Neural progenitor cell (in vitro differentiated cells): ENCODE data around the gene MAST3.

Source experiments
- EZH2phosphoT487 ChIP-seq: fragments of 200-600 bp; sonication (generic); IDR thresholded peaks from 2 replicates; pipeline ENCODE4 v1.6.1; 2017; ENCODE audit warnings: antibody characterized with exemption
- TF ChIP-seq, protein P1 (sequence below): fragments of 200-600 bp; sonication (generic); IDR thresholded peaks from 2 replicates; pipeline ENCODE4 v1.5.1; 2017; ENCODE audit warnings: antibody characterized with exemption, mild to moderate bottlenecking

DNA sequence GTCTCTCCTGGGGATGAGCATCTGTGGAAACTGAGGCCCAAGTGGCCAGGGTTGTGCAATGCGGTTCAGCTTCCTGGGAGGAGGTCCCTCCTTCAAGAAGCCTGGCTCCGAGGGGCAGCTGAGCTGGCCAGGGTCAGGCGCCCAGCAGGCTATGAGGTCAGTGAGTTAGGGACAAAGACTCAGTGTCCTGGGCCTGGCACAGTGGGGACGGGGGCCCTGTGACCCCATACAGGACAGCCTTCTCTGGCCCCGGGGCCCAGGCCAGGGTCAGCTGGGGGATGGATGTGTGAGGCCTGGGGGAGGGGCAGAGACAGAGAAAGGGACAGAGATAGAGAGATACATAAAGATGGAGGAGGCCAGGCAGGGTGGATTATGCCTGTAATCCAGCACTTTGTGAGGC, 7.9 kb upstream of the MAST3 start:
- TF ChIP-seq, protein P1, sequence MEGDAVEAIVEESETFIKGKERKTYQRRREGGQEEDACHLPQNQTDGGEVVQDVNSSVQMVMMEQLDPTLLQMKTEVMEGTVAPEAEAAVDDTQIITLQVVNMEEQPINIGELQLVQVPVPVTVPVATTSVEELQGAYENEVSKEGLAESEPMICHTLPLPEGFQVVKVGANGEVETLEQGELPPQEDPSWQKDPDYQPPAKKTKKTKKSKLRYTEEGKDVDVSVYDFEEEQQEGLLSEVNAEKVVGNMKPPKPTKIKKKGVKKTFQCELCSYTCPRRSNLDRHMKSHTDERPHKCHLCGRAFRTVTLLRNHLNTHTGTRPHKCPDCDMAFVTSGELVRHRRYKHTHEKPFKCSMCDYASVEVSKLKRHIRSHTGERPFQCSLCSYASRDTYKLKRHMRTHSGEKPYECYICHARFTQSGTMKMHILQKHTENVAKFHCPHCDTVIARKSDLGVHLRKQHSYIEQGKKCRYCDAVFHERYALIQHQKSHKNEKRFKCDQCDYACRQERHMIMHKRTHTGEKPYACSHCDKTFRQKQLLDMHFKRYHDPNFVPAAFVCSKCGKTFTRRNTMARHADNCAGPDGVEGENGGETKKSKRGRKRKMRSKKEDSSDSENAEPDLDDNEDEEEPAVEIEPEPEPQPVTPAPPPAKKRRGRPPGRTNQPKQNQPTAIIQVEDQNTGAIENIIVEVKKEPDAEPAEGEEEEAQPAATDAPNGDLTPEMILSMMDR, result no peak
- TF ChIP-seq EZH2phosphoT487, result no peak
